Measurements from ENCODE around the gene ELK3. TPM values are rescaled to one million over a fixed set of nuclear protein-coding genes. Genes with fewer than 3 reads are reported as not detected.

Gene ELK3
- total RNA-seq, 1 experiment from 2014 or later = 9.4 TPM

- no peak overlapping the region for H3K56ac ChIP-seq (ENCODE audit: insufficient read length, low read depth, low read length)
- no peak for TF ChIP-seq CTCF (conservative IDR thresholded peaks at IDR 0.05)
- H3K4me1 ChIP-seq (ENCODE audit: insufficient read depth, low read length) = no peaks in the 10 kb centered on the region
- no peaks in the 10 kb centered on the region for H4K20me1 ChIP-seq (ENCODE audit: control insufficient read depth, insufficient read depth, insufficient read length)
- no peak overlapping the region for H3K4me2 ChIP-seq (ENCODE audit: insufficient read depth, insufficient read length, low read length)
- H3K14ac ChIP-seq (ENCODE audit: insufficient read depth, low read length) = no peak overlapping the region
- DNase-seq = no peak
- H4K5ac ChIP-seq (ENCODE audit: insufficient read length, low read depth, low read length) = no peak overlapping the region
- no peak overlapping the region for H3K23ac ChIP-seq (ENCODE audit: insufficient read length, low read depth, low read length)
- H2AK5ac ChIP-seq (ENCODE audit: insufficient read length, low read length) = no peak overlapping the region
- Mint-ChIP-seq H3K4me3 (no peak overlapping the region), H3K27ac (no peak overlapping the region), H3K36me3 (ENCODE audit: insufficient read depth in 1 of 3, low read depth in 3 of 3) (no peaks in the 10 kb centered on the region; a peak in 1 of 7 replicates), H3K27me3 (ENCODE audit: low read depth) (no peaks in the 10 kb centered on the region), H3K9me3 (peaks cover 0 to 2% of the 10 kb centered on the region in 2 experiments; a peak in 1 of 5 replicates), H3K4me1 (peaks cover 0 to 3% of the 10 kb centered on the region in 2 experiments; a peak in 1 of 4 replicates)
- H2BK12ac ChIP-seq (ENCODE audit: insufficient read length, low read depth, low read length) = no peak overlapping the region
- H3K18ac ChIP-seq (ENCODE audit: insufficient read length, low read depth, low read length) = no peak overlapping the region
- H3K27me3 ChIP-seq (ENCODE audit: insufficient read depth, low read length) = no peaks in the 10 kb centered on the region
- no peak overlapping the region for H2BK120ac ChIP-seq (ENCODE audit: low read depth, low read length, poor library complexity, severe bottlenecking)
- no peak overlapping the region for H4K91ac ChIP-seq (ENCODE audit: insufficient read length, low read depth, low read length)
- H3T11ph ChIP-seq (ENCODE audit: low read length) = no peak overlapping the region
- no peak overlapping the region for H3K9ac ChIP-seq (ENCODE audit: extremely low read depth, insufficient read length, low read length)
- no peaks in the 10 kb centered on the region for H3K79me1 ChIP-seq (ENCODE audit: insufficient read depth, low read depth, low read length, poor library complexity, severe bottlenecking)
- no peak overlapping the region for H2BK20ac ChIP-seq (ENCODE audit: low read depth, low read length, poor library complexity, severe bottlenecking)
- H3K23me2 ChIP-seq (ENCODE audit: insufficient read length, low read depth, low read length, poor library complexity, severe bottlenecking) = no peaks in the 10 kb centered on the region
- H4K8ac ChIP-seq (replicated peaks; ENCODE audit: insufficient read length, low read depth, low read length) = no peak overlapping the region
- no peak overlapping the region for H2AFZ ChIP-seq (ENCODE audit: low read length)
- H2BK15ac ChIP-seq (ENCODE audit: low read depth, low read length) = no peak overlapping the region
- WGBS (ENCODE audit: extremely low coverage, insufficient read length, low lambda C conversion rate) = no CpG with 5 or more reads among the region's 9 CpGs
- no peaks in the 10 kb centered on the region for H3K9me3 ChIP-seq (ENCODE audit: control insufficient read depth, low read depth, low read length)
- no peak overlapping the region for H2BK5ac ChIP-seq (ENCODE audit: insufficient read length, low read length)
- H3K4ac ChIP-seq (ENCODE audit: low read depth, low read length) = no peak overlapping the region
- no peaks in the 10 kb centered on the region for H3K79me2 ChIP-seq (ENCODE audit: insufficient read depth, low read length)
- no peak overlapping the region for H3K27ac ChIP-seq (ENCODE audit: insufficient read length, low read depth, low read length)
Observed at GRCh38 chr12:96170328-96170727, 23.8 kb upstream of the ELK3 start.

Measured in H9 (cell line).